Retinal pigment epithelial cell (primary cell): ENCODE measurements around the gene TXLNA.

Experiments used
- DNase-seq: peaks from one replicate; pipeline ENCODE4 v3.0.0-alpha.2; 2010; ENCODE audit warnings: low read depth
- H3K4me3 ChIP-seq: 2 replicates; pipeline ENCODE4 v1.5.1; 2011; ENCODE audit warnings: mild to moderate bottlenecking, low read length, control low read depth, moderate library complexity
- TF ChIP-seq, protein P1 (sequence below): conservative IDR thresholded peaks from 2 replicates; pipeline ENCODE4 v1.5.1; 2011; ENCODE audit warnings: low read depth, low read length, control low read depth, inconsistent platforms

The TXLNA gene

DNA sequence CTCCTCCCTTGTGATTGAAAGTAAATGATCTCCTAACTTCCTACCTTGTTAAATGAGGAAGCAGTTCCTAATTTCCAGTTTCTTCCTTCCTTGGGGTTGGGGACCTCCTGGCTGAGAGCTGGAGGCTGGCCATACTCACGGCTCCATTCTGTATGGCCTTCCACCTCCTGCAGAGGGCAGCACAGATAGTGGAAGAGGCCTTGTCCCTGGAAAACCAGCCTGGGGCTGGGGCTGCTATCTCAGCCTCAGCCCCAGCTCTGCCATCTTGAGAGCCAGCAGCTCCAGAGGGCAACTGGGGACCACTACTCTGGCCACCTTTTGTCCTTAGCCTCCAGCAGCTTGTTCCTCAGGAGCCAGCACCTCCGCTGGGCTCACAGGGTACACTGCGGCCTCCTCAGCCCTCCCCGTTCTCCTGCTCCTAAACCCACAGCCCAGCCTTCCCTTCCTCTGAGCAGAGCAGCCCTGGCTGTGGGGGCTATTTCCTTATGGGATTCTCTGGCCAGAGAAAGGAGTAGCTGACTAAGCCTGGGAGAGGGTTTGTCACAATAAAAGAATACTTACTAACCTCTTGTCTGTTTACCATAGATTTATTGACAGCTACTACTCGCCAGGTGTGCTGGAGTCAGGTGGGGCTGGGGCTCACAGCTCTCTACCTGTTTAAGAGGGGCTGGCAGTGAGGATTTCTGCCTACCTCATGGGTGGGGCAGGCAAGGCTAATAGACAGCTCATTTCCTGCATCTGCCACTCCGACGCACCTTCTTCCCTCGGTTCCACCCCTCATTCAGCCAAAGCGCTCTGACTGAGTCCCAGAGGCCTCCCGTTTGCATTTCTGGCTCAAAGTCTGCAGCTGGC, 36.4 kb downstream of the TXLNA start:
- TF ChIP-seq, protein P1, sequence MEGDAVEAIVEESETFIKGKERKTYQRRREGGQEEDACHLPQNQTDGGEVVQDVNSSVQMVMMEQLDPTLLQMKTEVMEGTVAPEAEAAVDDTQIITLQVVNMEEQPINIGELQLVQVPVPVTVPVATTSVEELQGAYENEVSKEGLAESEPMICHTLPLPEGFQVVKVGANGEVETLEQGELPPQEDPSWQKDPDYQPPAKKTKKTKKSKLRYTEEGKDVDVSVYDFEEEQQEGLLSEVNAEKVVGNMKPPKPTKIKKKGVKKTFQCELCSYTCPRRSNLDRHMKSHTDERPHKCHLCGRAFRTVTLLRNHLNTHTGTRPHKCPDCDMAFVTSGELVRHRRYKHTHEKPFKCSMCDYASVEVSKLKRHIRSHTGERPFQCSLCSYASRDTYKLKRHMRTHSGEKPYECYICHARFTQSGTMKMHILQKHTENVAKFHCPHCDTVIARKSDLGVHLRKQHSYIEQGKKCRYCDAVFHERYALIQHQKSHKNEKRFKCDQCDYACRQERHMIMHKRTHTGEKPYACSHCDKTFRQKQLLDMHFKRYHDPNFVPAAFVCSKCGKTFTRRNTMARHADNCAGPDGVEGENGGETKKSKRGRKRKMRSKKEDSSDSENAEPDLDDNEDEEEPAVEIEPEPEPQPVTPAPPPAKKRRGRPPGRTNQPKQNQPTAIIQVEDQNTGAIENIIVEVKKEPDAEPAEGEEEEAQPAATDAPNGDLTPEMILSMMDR = peak; percentile 85
- H3K4me3 ChIP-seq = no peak overlapping the region
- DNase-seq = no peak

DNA sequence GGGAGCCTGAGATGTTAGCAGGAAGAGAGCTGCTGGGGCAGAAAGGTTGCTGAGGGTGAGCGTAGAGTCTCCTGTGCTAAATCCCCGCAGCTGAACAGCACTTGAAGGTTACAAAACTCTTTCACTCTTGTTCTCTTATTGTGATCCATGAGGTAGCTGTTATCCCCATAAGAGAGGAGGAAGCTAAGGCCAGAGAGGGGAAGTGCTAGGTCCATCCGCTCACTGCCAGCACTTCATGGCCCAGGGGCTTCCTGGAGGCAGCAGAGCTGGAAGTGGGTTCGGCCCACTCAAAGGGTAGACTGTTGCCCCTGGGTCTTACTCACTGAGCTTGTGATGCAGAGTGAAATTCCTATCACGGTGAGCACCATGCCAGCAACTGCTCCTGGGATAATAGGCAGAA, 37.1 kb downstream of the TXLNA start:
- no peak for DNase-seq
- no peak overlapping the region for H3K4me3 ChIP-seq
- TF ChIP-seq, protein P1 = no peak

DNA sequence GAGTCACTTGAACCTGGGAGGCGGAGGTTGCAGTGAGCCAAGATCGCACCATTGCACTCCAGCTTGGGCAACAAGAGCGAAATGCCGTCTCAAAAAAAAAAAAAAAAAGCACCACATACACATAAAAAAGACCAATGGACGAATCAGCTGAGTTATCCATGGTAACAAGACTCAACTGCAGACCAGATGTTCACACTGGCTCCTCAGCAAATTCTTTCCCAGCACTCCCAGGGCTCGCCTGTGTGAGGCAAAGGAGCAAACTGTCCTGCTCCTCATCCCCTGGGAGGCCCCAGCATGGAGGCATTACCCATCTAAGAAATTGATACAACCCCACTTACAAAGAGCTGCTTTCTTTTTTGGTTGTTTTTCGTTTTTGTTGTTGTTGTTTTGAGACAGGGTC, 39.5 kb downstream of the TXLNA start:
- TF ChIP-seq, protein P1 = no peak
- DNase-seq = no peak
- H3K4me3 ChIP-seq = no peak overlapping the region

DNA sequence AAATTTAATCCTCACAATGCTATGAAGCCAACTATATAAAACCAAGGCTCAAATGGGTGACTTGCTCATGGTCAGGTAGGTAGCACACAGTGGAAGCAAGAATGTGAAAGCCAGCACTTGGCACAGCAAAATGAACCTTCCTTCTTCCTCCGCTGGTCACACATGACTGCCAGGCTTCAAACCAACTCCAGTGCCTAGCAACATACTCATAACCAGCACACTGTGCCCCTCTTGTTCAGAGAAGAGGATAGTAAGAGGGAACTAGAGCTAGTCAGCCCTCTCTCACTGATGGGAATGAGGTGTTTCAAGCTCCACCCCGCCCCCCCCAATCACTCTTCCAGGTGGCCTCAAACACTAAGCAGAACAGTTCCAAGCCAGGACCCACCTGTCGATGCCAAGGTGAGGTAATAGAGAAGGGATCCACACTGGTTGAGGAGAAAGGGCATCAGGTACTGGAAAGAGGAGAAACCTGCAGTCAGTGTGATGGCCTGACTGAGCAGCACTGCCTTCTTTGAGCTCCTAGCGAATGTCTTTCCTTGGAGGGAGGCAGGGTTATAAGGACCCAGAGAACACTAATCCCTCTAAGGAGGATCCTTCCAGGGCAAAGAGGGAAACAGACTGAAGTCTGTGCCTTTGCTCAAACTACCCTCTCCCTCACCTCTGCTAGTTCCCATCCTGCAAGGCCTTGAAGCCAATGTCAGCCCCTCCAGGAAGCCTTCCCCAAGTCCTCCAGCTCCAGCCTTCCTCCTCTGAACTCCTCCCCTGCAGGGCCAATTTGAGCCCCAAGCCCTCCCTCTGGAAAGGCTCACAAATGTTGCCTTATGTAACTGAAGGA, 41.5 kb downstream of the TXLNA start:
- no peak for DNase-seq
- peak overlapping the region; percentile 98 for H3K4me3 ChIP-seq
- TF ChIP-seq, protein P1 = no peak

DNA sequence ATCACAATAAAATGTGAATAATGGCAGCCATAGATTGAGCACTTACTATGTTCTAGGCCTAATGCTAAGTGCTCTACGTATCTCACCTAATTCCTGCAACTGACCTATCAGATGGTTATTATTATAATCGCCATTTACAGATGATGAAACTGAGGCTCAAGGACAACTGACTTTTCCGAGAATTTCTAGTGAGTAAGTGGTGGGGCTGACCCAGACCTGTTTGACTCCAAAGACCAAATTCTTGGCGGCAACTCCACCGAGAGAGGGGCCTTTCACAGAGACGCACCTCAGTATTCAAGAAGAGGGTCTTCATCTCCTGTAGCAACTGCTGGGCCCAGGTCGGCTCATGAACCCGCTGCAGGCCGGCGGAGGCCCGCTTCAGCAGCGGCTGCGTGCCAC, 42.1 kb downstream of the TXLNA start:
- TF ChIP-seq, protein P1 = no peak
- no peak for DNase-seq
- peak overlapping the region; percentile 98 for H3K4me3 ChIP-seq

DNA sequence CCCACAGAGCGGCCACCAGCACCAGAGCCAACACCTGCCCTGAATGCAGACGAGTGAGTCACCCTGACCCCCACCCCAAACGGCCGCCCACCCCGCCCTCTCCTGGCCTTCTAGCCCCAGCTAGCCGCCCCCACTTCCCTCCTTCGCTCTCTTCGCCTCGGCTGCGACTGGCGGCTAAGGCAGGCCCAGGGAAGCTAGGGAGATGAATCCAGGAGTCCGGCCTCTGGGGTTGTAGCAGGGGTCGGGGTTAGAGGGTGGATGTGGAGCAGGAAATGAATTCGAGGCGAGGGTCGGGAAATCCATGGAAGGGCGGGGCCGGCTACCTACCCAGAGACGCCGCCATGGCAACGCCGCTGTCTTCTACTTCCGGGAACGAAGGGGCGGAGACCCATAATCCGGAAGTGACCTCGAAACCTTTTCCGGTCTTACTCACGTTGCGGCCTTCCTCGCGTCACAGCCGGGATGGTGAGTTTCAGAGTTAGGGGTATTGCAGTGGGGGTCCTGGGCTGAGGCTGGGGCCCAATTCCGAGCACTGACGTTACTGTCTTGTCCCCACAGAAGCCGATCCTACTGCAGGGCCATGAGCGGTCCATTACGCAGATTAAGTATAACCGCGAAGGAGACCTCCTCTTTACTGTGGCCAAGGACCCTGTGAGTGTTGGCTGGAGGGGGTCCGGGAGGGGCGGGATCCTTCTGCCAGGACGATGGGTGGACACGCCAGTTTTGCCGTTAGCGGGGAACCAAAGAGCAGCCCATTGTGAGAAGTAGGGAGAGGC, 42.7 kb downstream of the TXLNA start, which contains the start of the genes EIF3I and TMEM234:
Gene EIF3I, plus strand, starts transcription at position 428 of the 776 bp plus-strand sequence. Its CDS starts 35 bp downstream, at position 463.
Gene TMEM234, minus strand, starts transcription at position 374 of the 776 bp plus-strand sequence. Its CDS starts 31 bp downstream, at position 343.
- peak; percentile 61 for DNase-seq
- TF ChIP-seq, protein P1 = no peak
- H3K4me3 ChIP-seq = peak within 1 kb of the TSS; percentile 98
